NCI-H524 treated with DMSO at 0.1 percent for 48 hours (cell line): ENCODE results near the gene NAGLU.
A peak's percentile ranks its signal among the peaks of the same experiment; 100 is the strongest.
"Not testable (repeated sequence)": the region's sequence is repeated elsewhere in the genome, so short reads cannot be mapped to it uniquely, and the experiment has no call there.

ENCODE experiments used
- DNase-seq: peaks from one replicate; lab custom pipeline; 2025; lab: John Stamatoyannopoulos, UW

Gene NAGLU

DNA sequence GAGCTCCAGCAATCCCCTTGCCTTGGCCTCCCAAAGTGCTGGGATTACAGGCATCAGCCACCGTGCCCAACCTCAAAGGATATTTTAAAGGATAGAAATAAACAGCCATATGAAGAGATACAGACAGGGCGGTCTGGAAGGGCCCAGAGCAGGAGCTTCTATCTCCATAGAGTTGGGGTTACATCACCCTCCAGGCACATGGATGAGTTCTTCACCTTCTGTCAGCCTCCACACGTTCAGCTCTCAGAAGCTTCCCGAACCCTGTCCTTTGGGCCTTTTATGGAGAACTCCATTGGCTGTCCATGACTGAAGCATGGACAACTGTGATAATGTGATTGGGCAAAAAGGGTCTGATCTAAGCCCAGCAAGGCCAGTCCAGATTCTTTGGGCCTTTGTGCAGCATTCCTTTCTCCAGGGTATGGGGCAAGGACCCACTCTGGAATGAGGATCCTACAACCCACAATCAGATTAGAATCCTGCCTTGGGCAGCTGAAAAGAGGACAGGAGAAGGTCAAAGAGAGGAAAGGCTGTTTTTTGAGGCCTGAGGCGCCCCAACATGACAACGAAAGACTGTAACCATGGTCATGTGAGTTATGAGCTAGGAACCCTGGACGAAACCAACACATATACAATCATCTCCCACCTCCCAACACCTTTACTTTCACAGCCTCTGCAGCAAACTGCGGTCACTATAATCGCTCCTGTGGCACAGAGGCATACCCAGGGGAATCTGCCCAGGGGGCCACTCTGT lies 9.9 kb downstream of the NAGLU start:
- not testable (repeated sequence) for DNase-seq

- no peak for DNase-seq
These were observed 11.0 kb downstream of the NAGLU start for GRCh38 chr17:42547001-42547461.

GRCh38 chr17:42547698-42548069 lies 11.6 kb downstream of the NAGLU start:
- no peak for DNase-seq

DNA sequence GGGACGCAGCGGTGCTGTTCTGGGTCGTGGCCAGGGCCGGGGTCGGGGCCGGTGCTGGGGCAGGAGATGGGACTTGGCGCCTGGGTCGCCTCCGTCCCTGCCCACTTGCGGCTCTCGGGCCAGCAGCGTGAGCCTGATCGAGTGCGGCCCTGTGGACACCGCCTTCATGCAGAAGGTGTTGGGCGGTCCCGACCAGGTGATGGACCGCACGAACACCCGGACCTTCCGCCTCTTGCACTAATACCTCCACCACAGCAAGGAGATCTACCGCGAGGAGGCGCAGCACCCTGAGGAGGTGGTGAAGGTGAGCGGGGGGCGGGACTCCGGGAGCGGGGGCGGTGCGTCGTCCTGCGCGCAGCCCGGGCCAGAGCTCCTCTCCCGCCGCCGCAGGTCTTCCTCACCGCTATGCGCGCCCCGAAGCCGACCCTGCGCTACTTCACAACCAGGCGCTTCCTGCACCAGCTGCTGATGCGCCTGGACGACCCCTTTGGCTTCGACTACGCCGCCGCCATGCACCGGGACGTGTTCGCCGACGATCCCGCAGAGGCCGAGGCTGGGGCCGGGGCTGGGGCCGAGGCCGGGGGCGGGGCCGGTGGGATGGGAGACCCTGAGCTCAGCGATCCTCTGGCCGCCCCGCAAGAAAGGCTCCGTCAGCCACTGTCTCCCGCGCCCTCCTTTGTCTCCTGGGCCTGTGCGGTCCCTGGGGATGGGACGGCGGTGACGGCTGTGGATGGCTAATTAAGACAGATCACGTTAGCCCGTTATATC lies 12.2 kb downstream of the NAGLU start:
- DNase-seq: peak; percentile 4

- DNase-seq: no peak
These were observed 13.1 kb downstream of the NAGLU start for GRCh38 chr17:42548993-42549755.

DNA sequence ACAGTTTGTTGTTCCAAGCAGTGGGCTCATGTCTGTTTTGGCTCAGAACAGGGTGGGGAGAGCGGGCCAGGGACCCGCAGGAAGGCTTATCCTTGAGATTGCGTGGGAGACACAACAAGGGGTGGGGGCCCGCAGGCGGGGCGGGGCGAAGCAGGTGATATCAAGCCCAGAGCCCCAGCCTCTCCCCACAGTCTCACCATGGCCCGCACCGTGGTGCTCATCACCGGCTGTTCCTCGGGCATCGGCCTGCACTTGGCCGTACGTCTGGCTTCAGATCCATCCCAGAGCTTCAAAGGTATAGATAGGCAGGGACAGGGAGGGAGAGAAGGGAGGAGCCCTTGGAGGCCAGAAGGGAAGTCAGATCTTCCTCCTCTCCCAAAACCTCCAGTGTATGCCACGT lies 16.7 kb downstream of the NAGLU start, which contains the start of gene HSD17B1:
HSD17B1 (plus strand) TSS at position 188 of the 400 bp plus-strand sequence; CDS start at position 199, 11 bp downstream.
- DNase-seq: not testable (repeated sequence)

GRCh38 chr17:42553161-42553818 lies 17.2 kb downstream of the NAGLU start:
- no peak for DNase-seq

DNA sequence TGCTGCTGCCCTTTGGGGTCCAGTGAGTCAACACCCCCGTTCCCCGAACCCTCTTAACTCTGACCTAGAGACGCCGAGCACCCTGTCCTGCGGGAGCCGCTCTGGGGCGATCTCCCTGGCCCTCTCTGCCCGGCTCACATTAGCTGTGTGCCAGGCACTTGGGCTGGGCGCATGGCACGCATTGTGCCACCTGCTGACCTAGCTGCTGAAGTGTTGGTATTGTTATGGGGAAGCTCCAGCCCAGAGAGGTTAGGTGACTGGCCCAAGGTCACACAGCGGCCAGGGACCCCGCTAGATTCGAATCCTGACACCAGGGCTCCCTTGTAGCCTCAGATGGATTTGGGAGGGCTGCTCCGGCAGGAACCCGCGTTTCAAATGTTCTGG lies 17.8 kb downstream of the NAGLU start:
- DNase-seq: no peak

DNA sequence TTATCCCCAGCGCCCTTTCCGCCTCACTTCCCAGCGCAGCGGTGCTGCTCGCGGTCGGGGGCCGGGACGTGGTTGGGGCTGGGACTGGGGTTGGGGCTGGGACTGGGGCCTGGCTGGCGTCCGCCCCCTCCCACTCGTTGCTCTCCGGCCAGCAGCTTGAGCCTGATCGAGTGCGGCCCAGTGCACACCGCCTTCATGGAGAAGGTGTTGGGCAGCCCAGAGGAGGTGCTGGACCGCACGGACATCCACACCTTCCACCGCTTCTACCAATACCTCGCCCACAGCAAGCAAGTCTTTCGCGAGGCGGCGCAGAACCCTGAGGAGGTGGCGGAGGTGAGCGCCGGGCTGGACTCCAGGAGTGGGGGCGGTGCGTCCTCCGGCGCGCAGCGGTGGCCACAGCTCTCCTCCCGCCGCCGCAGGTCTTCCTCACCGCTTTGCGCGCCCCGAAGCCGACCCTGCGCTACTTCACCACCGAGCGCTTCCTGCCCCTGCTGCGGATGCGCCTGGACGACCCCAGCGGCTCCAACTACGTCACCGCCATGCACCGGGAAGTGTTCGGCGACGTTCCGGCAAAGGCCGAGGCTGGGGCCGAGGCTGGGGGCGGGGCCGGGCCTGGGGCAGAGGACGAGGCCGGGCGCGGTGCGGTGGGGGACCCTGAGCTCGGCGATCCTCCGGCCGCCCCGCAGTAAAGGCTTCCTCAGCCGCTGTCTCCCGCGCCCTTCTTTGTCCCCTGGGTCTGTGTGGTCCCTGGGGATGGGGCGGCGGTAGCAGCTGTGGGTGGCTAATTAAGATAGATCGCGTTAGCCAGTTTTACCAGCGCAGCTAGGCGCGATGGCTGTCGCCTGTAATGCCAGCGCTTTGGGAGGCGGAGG lies 18.4 kb downstream of the NAGLU start:
- no peak for DNase-seq

DNA sequence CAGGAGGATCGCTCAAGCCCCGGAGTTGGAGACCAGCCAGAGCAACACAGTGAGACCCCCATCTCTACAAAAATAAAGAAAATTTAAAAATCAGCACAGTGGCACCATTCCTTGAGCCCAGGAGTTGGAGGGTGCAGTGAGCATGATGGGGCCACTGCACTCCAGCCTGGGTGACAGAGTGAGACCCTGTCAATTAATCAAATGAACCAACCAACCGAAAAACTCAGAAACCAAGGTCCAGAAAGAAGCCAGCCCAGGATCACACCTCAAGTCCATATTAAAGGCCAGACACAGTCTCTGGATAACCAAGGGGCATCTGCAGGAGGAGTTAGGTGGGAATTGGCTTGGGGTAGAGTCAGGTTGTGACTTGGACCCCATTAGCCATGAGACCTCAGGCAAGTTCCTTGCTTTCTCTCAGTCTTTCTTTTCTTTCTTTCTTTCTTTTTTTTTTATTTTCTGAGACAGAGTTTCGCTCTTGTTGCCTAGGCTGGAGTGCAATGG lies 19.1 kb downstream of the NAGLU start:
- DNase-seq: no peak

DNA sequence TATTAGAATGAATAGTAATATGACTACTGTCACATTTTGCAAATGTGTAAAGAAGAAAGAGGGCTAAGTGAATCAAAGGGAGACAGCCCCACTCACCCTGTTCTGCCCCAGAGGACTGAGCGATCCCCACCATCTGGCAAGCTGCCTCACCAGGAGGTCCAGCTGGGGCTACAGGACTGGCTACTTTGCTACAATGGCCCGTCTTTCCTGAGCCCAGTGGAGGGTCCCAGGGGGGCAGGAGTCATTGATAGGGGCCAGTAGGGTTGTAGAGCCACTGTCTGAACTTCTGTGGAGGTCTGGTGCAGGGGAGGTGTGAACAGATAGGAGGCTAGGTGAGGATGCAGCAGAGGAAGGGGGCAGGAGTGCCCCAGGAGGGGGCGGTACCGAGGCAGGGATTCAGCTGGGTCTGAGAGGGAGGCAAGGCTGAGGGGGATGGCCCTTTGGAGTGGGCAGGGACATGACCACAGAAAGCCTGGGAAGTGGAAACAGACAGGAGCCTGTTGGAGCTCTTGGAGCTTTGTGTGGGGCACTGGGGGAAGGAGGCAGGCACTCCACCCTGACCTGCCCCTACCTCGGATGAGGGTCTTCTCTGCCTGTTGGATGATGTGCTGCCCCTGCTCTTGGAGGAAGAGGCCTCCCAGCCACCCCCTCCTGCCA lies 20.0 kb downstream of the NAGLU start:
- DNase-seq: not testable (repeated sequence)

DNA sequence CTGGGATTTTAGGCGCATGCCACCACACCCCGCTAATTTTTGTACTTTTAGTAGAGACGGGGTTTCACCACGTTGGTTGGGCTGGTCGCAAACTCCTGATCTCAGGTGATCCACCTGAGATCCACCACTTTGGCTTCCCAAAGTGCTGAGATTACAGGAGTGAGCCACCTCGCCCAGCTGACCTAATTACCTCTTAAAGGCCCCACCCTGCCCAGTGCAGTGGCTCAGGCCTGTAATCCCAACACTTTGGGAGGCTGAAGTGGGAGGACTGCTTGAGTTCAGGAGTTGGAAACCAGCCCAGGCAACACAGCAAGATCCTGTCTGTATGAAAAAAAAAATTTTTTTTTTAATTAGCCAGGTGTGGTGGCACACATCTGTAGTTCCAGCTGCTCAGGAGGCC lies 23.0 kb downstream of the NAGLU start:
- DNase-seq: no peak

DNA sequence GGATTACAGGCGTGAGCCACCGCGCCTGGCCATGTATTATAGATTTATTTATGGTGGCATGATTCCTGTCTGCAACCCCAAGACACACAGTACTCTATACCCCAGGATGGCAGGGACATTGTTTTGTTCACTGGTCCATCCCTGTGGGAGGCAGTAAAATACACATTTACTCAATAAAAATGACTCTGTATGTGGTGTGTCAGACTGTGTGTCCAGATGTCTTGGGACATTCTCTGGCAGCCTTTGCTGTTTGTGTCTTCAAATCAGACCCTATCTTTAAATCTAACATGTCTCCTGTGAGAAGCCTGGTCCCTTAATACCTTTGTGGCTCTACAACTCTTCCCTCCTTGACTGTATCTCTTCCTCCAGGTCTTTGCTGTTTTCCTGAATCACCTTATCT lies 24.2 kb downstream of the NAGLU start:
- no peak for DNase-seq

DNA sequence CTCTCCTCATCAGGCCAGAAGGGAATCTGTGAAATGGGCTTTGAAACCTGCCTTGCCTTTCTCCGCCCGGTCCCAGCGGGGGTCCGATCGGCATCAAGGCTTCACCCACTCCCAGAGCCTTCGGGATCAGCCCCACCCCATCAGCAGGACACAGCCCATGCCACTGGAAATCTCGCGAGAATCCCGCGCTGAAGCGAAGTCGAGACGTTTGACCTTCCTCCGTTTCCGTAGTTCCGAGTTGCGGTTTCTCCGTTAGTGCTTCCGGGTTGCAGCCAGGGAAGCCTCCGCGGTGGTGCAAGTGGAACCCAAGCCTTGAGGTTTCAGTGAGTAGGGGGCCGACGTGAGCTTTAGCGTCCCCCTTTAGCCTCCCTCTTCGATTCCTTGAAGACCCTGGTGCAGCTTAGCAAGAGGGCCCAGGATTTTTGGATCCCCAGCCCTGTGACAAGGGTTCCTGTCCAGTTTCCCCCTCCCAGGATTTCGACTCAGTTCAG lies 25.9 kb downstream of the NAGLU start, which contains the start of gene COASY:
COASY (plus strand) TSS at position 252 of the 491 bp plus-strand sequence. CDS start 475 bp downstream, outside the sequence.
- DNase-seq: peak; percentile 59

DNA sequence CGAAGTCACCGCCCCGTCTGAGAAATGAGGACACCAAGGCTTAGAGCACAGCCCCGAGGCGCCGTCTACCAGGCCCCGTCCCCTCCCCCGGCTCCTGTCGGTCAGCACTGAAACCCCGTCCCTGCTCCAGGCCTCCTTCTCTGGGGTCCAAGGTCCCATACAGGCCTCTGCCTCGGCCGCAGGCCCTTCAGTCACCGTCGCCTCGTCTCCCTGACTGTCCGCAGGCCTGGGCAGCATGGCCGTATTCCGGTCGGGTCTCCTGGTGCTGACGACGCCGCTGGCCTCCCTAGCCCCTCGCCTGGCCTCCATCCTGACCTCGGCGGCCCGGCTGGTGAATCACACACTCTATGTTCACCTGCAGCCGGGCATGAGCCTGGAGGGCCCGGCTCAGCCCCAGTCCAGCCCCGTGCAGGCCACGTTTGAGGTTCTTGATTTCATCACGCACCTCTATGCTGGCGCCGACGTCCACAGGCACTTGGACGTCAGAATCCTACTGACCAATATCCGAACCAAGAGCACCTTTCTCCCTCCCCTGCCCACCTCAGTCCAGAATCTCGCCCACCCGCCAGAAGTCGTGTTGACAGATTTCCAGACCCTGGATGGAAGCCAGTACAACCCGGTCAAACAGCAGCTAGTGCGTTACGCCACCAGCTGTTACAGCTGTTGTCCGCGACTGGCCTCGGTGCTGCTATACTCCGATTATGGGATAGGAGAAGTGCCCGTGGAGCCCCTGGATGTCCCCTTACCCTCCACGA lies 26.5 kb downstream of the NAGLU start:
- no peak for DNase-seq

GRCh38 chr17:42563143-42563509 lies 27.1 kb downstream of the NAGLU start:
- no peak for DNase-seq

GRCh38 chr17:42563543-42563942 lies 27.5 kb downstream of the NAGLU start:
- no peak for DNase-seq

DNA sequence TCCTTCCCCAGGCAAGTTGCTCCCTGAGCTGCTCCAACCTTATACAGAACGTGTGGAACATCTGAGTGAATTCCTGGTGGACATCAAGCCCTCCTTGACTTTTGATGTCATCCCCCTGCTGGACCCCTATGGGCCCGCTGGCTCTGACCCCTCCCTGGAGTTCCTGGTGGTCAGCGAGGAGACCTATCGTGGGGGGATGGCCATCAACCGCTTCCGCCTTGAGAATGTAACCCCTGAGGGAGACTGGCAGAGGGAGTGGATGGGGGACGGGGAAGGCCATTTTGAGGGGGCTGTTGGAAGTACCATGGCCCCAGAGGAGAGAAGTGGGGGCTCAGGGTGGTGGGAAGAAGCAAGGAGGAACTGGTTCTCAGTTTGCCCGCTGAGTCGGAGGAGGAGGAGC lies 27.9 kb downstream of the NAGLU start:
- DNase-seq: no peak

- DNase-seq: no peak
These were observed 28.9 kb downstream of the NAGLU start for GRCh38 chr17:42564815-42565522.
